Endodermal cell (in vitro differentiated cells): ENCODE data around the gene IL1RAPL2. TPM values are rescaled to one million over a fixed set of nuclear protein-coding genes. Genes with fewer than 3 reads are reported as not detected.
"Not testable (repeated sequence)": the region's sequence is repeated elsewhere in the genome, so short reads cannot be mapped to it uniquely, and the experiment has no call there.

Experiments
- DNase-seq: peaks from one replicate; pipeline ENCODE4 v3.0.0-alpha.2; 2017
- H3K27ac ChIP-seq: 2 replicates; pipeline ENCODE4 v1.5.1; 2013; ENCODE audit warnings: mild to moderate bottlenecking, low read depth, low read length, moderate library complexity
- H3K27me3 ChIP-seq: 2 replicates; pipeline ENCODE4 v1.6.1; 2013; ENCODE audit warnings: mild to moderate bottlenecking, low read length, moderate library complexity; ENCODE audit not compliant: insufficient read depth, control insufficient read depth, poor library complexity, severe bottlenecking
- H3K36me3 ChIP-seq: 2 replicates; pipeline ENCODE4 v1.7.0; 2013; ENCODE audit warnings: mild to moderate bottlenecking, low read length, moderate library complexity; ENCODE audit not compliant: control insufficient read depth, insufficient read depth
- H3K4me1 ChIP-seq: one replicate; pipeline ENCODE4 v1.7.0; 2013; ENCODE audit warnings: low read length; ENCODE audit not compliant: control insufficient read depth, insufficient read depth
- H3K4me3 ChIP-seq: 2 replicates; pipeline ENCODE4 v1.5.1; 2013; ENCODE audit warnings: mild to moderate bottlenecking, low read length, moderate library complexity
- H3K9ac ChIP-seq: 2 replicates; pipeline ENCODE4 v1.6.1; 2013; ENCODE audit warnings: mild to moderate bottlenecking, low read length, moderate library complexity; ENCODE audit not compliant: poor library complexity, severe bottlenecking; ENCODE audit errors: extremely low read depth
- H3K9me3 ChIP-seq: 2 replicates; pipeline ENCODE4 v1.6.1; 2013; ENCODE audit warnings: mild to moderate bottlenecking, low read length, moderate library complexity; ENCODE audit not compliant: control insufficient read depth
- H3K27ac Mint-ChIP-seq: 2 replicates; pipeline ENCODE4 v1.8.0; 2020; ENCODE audit warnings: mixed read lengths
- H3K27me3 Mint-ChIP-seq: 2 replicates; pipeline ENCODE4 v1.8.0; 2021; ENCODE audit warnings: mild to moderate bottlenecking, mixed read lengths; ENCODE audit not compliant: insufficient read depth
- H3K36me3 Mint-ChIP-seq: 2 replicates; pipeline ENCODE4 v1.8.0; 2020; ENCODE audit warnings: low read depth, mixed read lengths
- H3K4me1 Mint-ChIP-seq: 2 replicates; pipeline ENCODE4 v1.8.0; 2020; ENCODE audit warnings: mixed read lengths
- H3K4me3 Mint-ChIP-seq: 2 replicates; pipeline ENCODE4 v1.8.0; 2020; ENCODE audit warnings: mild to moderate bottlenecking, moderate library complexity, mixed read lengths
- H3K9me3 Mint-ChIP-seq: 2 replicates; pipeline ENCODE4 v1.8.0; 2020; ENCODE audit warnings: mild to moderate bottlenecking, mixed read lengths
- WGBS, 2 experiments: methylation state at CpG; one replicate each; pipeline versions ENCODE4 v1.1.5 to v1.1.7; 2013; ENCODE audit warnings: missing lambda C conversion rate in 2 of 2, mixed read lengths in 1 of 2; ENCODE audit not compliant: insufficient coverage in 1 of 2, insufficient read length in 1 of 2; 5-methylcytosine and 5-hydroxymethylcytosine counted together
- total RNA-seq, 2 donors: library from RNA; stranded (reverse); fragmentation: NEBNext Ultra II Directional in 1 of 2; extraction: Animal tissue kit (Norgen Biotek cat#: 25700) in 1 of 2; gene quantifications; 2 replicates in 1 of 2; 3 replicates in 1 of 2; pipeline ENCODE4 v1.2.1, GENCODE V29; 2021
- TF ChIP-seq, protein P1 (sequence below): fragments of 200-600 bp; sonication (generic); conservative IDR thresholded peaks from 2 replicates; pipeline ENCODE4 v1.5.0; 2021; ENCODE audit warnings: antibody characterized with exemption, mild to moderate bottlenecking

IL1RAPL2 gene
- total RNA-seq, 2 donors from 2014 or later: 0.13 TPM; not detected in 1

DNA sequence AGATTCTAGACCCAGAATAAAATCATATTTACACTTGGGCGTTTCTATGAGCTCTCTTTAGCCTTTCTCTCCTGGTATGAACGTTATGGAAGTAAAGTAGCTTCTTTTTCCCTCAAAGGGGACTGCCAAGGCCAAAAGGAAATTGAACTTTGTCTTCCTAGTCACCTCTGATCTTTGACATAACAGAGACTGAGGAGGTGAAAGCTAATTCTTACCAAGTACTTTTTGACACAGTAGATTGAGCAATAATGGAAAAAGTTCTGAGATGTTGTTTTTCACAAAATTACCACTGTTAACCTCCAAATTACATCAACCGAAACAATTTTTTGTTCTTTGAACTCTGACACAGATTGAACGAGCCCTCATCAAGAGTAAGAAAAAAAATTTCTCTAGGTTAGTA is 336.1 kb downstream of the IL1RAPL2 start:
- 95% methylated on average over 3 of the region's 4 CpGs; no CpG with 5 or more reads in 1 of the 2 experiments for WGBS, 2 experiments
- H3K4me3 Mint-ChIP-seq: no peak overlapping the region
- peaks cover 18% of the 10 kb centered on the region for H3K9me3 Mint-ChIP-seq
- H3K36me3 Mint-ChIP-seq: no peaks in the 10 kb centered on the region
- no peaks in the 10 kb centered on the region for H3K9me3 ChIP-seq
- H3K4me1 ChIP-seq: no peaks in the 10 kb centered on the region
- TF ChIP-seq, protein P1, sequence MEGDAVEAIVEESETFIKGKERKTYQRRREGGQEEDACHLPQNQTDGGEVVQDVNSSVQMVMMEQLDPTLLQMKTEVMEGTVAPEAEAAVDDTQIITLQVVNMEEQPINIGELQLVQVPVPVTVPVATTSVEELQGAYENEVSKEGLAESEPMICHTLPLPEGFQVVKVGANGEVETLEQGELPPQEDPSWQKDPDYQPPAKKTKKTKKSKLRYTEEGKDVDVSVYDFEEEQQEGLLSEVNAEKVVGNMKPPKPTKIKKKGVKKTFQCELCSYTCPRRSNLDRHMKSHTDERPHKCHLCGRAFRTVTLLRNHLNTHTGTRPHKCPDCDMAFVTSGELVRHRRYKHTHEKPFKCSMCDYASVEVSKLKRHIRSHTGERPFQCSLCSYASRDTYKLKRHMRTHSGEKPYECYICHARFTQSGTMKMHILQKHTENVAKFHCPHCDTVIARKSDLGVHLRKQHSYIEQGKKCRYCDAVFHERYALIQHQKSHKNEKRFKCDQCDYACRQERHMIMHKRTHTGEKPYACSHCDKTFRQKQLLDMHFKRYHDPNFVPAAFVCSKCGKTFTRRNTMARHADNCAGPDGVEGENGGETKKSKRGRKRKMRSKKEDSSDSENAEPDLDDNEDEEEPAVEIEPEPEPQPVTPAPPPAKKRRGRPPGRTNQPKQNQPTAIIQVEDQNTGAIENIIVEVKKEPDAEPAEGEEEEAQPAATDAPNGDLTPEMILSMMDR: no peak
- no peak overlapping the region for H3K27ac ChIP-seq
- no peaks in the 10 kb centered on the region for H3K27me3 ChIP-seq
- H3K9ac ChIP-seq: no peak overlapping the region
- H3K4me1 Mint-ChIP-seq: no peaks in the 10 kb centered on the region
- H3K36me3 ChIP-seq: no peaks in the 10 kb centered on the region
- no peaks in the 10 kb centered on the region for H3K27me3 Mint-ChIP-seq
- H3K4me3 ChIP-seq: no peak overlapping the region
- no peak for DNase-seq
- H3K27ac Mint-ChIP-seq: no peak overlapping the region

DNA sequence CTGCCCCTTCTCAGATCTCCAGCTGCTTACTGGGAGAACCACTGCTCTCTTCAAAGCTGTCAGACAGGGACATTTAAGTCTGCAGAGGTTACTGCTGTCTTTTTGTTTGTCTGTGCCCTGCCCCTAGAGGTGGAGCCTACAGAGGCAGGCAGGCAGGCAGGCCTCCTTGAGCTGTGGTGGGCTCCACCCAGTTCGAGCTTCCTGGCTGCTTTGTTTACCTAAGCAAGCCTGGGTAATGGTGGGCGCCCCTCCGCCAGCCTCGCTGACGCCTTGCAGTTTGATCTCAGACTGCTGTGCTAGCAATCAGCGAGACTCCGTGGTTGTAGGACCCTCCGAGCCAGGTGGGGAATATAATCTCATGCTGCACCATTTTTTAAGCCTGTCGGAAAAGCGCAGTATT is 343.7 kb downstream of the IL1RAPL2 start:
- peak; percentile 63 for DNase-seq
- Mint-ChIP-seq H3K9me3 (peaks cover 20% of the 10 kb centered on the region), H3K4me3 (peak overlapping the region; percentile 77), H3K27ac (peak overlapping the region; percentile 95)
- H3K36me3 Mint-ChIP-seq, H3K4me1 ChIP-seq, H3K36me3 ChIP-seq, H3K9me3 ChIP-seq, H3K4me1 Mint-ChIP-seq, H3K27me3 ChIP-seq, H3K27ac ChIP-seq, H3K27me3 Mint-ChIP-seq: not testable (repeated sequence)
- TF ChIP-seq, protein P1: peak; percentile 41
- Histone ChIP-seq H3K4me3 (peak overlapping the region; percentile 77), H3K9ac (peak overlapping the region; percentile 44)
- 6% methylated on average over 10 of the region's 10 CpGs; no CpG with 5 or more reads in 1 of the 2 experiments for whole genome bisulfite sequencing, 2 experiments

DNA sequence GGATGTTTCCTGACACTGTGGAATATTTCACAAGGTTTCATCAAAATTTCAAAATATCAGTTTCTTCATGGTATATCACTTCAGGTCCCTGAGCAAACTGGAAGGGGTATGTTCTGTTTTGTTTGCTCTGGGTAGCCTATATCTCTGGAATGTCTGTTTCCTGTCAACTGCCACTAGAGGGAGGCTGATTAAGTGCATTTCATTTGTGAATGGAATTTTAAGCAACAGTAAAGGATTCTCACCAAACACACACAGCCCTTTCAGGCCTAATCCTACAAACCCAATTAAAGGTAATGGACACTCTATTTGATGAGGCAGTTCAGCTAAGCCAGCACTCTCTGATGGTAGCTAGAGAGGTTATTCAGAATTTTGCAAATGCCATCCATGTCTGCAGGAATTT is 347.3 kb downstream of the IL1RAPL2 start:
- no peaks in the 10 kb centered on the region for H3K27me3 Mint-ChIP-seq
- Histone ChIP-seq H3K27me3 (no peaks in the 10 kb centered on the region), H3K36me3 (no peaks in the 10 kb centered on the region), H3K27ac (no peak overlapping the region), H3K9ac (no peak overlapping the region), H3K4me3 (no peak overlapping the region), H3K9me3 (no peaks in the 10 kb centered on the region), H3K4me1 (peaks cover 8% of the 10 kb centered on the region)
- peaks cover 22% of the 10 kb centered on the region for H3K9me3 Mint-ChIP-seq
- no peak overlapping the region for H3K4me3 Mint-ChIP-seq
- DNase-seq: peak; percentile 36
- TF ChIP-seq, protein P1: peak; percentile 73
- H3K36me3 Mint-ChIP-seq: no peaks in the 10 kb centered on the region
- H3K27ac Mint-ChIP-seq: no peak overlapping the region
- peaks cover 2% of the 10 kb centered on the region for H3K4me1 Mint-ChIP-seq

DNA sequence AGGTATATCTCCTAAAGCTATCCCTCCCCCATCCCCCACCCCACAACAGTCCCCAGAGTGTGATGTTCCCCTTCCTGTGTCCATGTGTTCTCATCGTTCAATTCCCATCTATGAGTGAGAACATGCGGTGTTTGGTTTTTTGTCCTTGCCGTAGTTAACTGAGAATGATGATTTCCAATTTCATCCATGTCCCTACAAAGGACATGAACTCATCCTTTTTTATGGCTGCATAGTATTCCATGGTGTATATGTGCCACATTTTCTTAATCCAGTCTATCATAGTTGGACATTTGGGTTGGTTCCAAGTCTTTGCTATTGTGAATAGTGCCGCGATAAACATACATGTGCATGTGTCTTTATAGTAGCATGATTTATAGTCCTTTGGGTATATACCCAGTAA is 348.7 kb downstream of the IL1RAPL2 start:
- H3K36me3 Mint-ChIP-seq, H3K27ac Mint-ChIP-seq, H3K4me3 ChIP-seq, H3K27me3 Mint-ChIP-seq, H3K9ac ChIP-seq, H3K36me3 ChIP-seq, DNase-seq, H3K4me3 Mint-ChIP-seq, H3K9me3 ChIP-seq, H3K27me3 ChIP-seq, H3K4me1 Mint-ChIP-seq, H3K4me1 ChIP-seq, H3K27ac ChIP-seq: not testable (repeated sequence)
- WGBS, 2 experiments: 93% methylated on average over 5 of the region's 5 CpGs; no CpG with 5 or more reads in 1 of the 2 experiments
- peaks cover 24% of the 10 kb centered on the region for H3K9me3 Mint-ChIP-seq
